Astrocyte (in vitro differentiated cells and primary cell): ENCODE measurements around the gene EIF2B1. TPM values are rescaled to one million over a fixed set of nuclear protein-coding genes. Genes with fewer than 3 reads are reported as not detected.

ENCODE experiments used
- DNase-seq: peaks from one replicate; pipeline ENCODE4 v3.0.0-alpha.2; 2010; ENCODE audit warnings: low read depth
- FAIRE-seq: peaks from 2 replicates; lab custom pipeline; 2011; peaks lifted over from hg19 to GRCh38; lab: Jason Lieb, UNC
- H2AFZ ChIP-seq: 2 replicates; pipeline ENCODE4 v1.6.0; 2012; ENCODE audit warnings: low read depth, low read length, inconsistent platforms
- H3K27ac ChIP-seq: 2 replicates; pipeline ENCODE4 v1.5.1; 2011; ENCODE audit warnings: low read depth, low read length, inconsistent platforms
- H3K27me3 ChIP-seq: 2 replicates; pipeline ENCODE4 v1.6.0; 2011; ENCODE audit warnings: low read length, inconsistent platforms; ENCODE audit not compliant: insufficient read depth
- H3K36me3 ChIP-seq: 2 replicates; pipeline ENCODE4 v1.5.1; 2011; ENCODE audit warnings: low read length, inconsistent platforms; ENCODE audit not compliant: insufficient read depth
- H3K4me1 ChIP-seq: 2 replicates; pipeline ENCODE4 v1.5.1; 2011; ENCODE audit warnings: low read length, inconsistent platforms; ENCODE audit not compliant: insufficient read depth
- H3K4me2 ChIP-seq: 2 replicates; pipeline ENCODE4 v1.6.0; 2012; ENCODE audit warnings: low read length, inconsistent platforms
- H3K4me3 ChIP-seq: 2 replicates; pipeline ENCODE4 v1.5.1; 2011; ENCODE audit warnings: low read depth, mild to moderate bottlenecking, low read length, inconsistent platforms; ENCODE audit not compliant: insufficient read depth
- H3K79me2 ChIP-seq: 2 replicates; pipeline ENCODE4 v1.6.0; 2012; ENCODE audit warnings: mild to moderate bottlenecking, low read length, inconsistent platforms; ENCODE audit not compliant: insufficient read depth
- H3K9ac ChIP-seq: 2 replicates; pipeline ENCODE4 v1.6.0; 2012; ENCODE audit warnings: mild to moderate bottlenecking, low read length, inconsistent platforms
- H3K9me3 ChIP-seq: 2 replicates; pipeline ENCODE4 v1.5.1; 2012; ENCODE audit warnings: low read depth, mild to moderate bottlenecking, low read length, inconsistent platforms; ENCODE audit not compliant: insufficient read depth
- H4K20me1 ChIP-seq: 2 replicates; pipeline ENCODE4 v1.6.0; 2012; ENCODE audit warnings: low read length, inconsistent platforms; ENCODE audit not compliant: insufficient read depth
- H3K27ac Mint-ChIP-seq: one replicate; pipeline ENCODE4 v1.8.0; 2021; ENCODE audit warnings: mild to moderate bottlenecking, mixed read lengths; ENCODE audit not compliant: unreplicated experiment
- H3K27me3 Mint-ChIP-seq: one replicate; pipeline ENCODE4 v1.8.0; 2021; ENCODE audit warnings: low read depth, mixed read lengths; ENCODE audit not compliant: unreplicated experiment
- H3K36me3 Mint-ChIP-seq: one replicate; pipeline ENCODE4 v1.8.0; 2021; ENCODE audit warnings: low read depth, mixed read lengths; ENCODE audit not compliant: unreplicated experiment
- H3K4me1 Mint-ChIP-seq: one replicate; pipeline ENCODE4 v1.8.0; 2021; ENCODE audit warnings: low read depth, mixed read lengths; ENCODE audit not compliant: unreplicated experiment
- H3K4me3 Mint-ChIP-seq: one replicate; pipeline ENCODE4 v1.8.0; 2021; ENCODE audit warnings: mild to moderate bottlenecking, moderate library complexity, mixed read lengths; ENCODE audit not compliant: unreplicated experiment
- H3K9me3 Mint-ChIP-seq: one replicate; pipeline ENCODE4 v1.8.0; 2021; ENCODE audit warnings: mild to moderate bottlenecking, mixed read lengths; ENCODE audit not compliant: unreplicated experiment
- EZH2 ChIP-seq: IDR thresholded peaks from 2 replicates; pipeline ENCODE4 v1.6.1; 2012; ENCODE audit warnings: mild to moderate bottlenecking, low read length, inconsistent platforms; ENCODE audit not compliant: insufficient read depth
- total RNA-seq: library from RNA; stranded (reverse); gene quantifications from 2 replicates; pipeline ENCODE4 v1.2.1, GENCODE V29; 2021
- TF ChIP-seq, protein P1 (sequence below): IDR thresholded peaks from 2 replicates; pipeline ENCODE4 v1.5.1; 2011; ENCODE audit warnings: low read depth, mild to moderate bottlenecking, inconsistent platforms, low read length, moderate library complexity; ENCODE audit not compliant: insufficient read depth

The EIF2B1 gene
- total RNA-seq, 1 donor from 2014 or later = 49.3 TPM

DNA sequence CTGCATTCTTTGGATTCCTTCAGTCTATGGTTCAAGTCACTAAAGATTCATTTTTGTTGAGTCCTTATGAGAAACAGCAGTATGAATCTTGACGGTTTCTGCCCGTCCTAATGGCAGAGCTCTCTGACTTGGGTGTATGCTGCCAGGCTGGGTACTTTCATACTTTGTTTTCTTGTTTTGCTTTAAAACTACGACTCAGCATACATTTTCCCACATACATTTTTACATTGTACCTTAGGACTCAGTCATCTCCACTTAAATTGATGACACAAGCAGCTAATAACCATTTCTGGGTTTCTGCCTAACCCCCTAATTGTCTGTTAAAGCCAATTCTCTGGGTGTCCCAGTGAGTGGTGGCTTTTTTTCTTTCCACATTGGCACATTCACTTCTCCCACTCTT lies 36.4 kb downstream of the EIF2B1 start:
- no peaks in the 10 kb centered on the region for H3K27me3 ChIP-seq
- Mint-ChIP-seq H3K4me1 (peaks cover 8% of the 10 kb centered on the region), H3K27ac (no peak overlapping the region), H3K36me3 (no peaks in the 10 kb centered on the region), H3K4me3 (no peak overlapping the region), H3K9me3 (no peaks in the 10 kb centered on the region), H3K27me3 (no peaks in the 10 kb centered on the region)
- H3K4me3 ChIP-seq = no peak overlapping the region
- H2AFZ ChIP-seq = no peak overlapping the region
- H3K79me2 ChIP-seq = peaks cover 61% of the 10 kb centered on the region
- FAIRE-seq = no peak
- no peak overlapping the region for H3K4me2 ChIP-seq
- H3K9me3 ChIP-seq = no peaks in the 10 kb centered on the region
- H3K4me1 ChIP-seq = peaks cover 3% of the 10 kb centered on the region
- TF ChIP-seq, protein P1, sequence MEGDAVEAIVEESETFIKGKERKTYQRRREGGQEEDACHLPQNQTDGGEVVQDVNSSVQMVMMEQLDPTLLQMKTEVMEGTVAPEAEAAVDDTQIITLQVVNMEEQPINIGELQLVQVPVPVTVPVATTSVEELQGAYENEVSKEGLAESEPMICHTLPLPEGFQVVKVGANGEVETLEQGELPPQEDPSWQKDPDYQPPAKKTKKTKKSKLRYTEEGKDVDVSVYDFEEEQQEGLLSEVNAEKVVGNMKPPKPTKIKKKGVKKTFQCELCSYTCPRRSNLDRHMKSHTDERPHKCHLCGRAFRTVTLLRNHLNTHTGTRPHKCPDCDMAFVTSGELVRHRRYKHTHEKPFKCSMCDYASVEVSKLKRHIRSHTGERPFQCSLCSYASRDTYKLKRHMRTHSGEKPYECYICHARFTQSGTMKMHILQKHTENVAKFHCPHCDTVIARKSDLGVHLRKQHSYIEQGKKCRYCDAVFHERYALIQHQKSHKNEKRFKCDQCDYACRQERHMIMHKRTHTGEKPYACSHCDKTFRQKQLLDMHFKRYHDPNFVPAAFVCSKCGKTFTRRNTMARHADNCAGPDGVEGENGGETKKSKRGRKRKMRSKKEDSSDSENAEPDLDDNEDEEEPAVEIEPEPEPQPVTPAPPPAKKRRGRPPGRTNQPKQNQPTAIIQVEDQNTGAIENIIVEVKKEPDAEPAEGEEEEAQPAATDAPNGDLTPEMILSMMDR = no peak
- no peak for TF ChIP-seq EZH2
- no peak overlapping the region for H3K27ac ChIP-seq
- peaks cover 33% of the 10 kb centered on the region for H3K36me3 ChIP-seq
- no peak overlapping the region for H3K9ac ChIP-seq
- H4K20me1 ChIP-seq = peaks cover 55% of the 10 kb centered on the region
- DNase-seq = no peak

DNA sequence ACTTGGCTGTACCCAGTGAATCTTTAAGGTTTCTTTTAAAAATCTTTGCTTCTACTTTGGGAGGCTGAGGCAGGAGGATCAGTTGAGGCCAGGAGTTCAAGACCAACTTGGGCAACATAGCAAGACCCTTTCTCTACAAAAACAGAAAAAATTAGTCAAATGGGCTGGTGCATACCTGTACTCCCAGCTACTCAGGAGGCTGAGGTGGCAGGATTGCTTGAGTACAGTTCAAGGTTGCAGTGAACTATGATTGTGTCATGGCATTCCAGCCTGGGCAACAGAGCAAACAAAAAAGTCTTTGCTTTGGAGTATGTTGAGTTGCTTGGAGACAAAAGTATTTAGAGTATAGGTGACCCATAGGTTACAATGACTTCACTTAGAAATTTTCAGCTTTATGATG lies 37.8 kb downstream of the EIF2B1 start:
- H3K9ac ChIP-seq = no peak overlapping the region
- FAIRE-seq (no peak), DNase-seq (no peak)
- peaks cover 68% of the 10 kb centered on the region for H4K20me1 ChIP-seq
- H3K27ac ChIP-seq = no peak overlapping the region
- H3K27ac Mint-ChIP-seq = no peak overlapping the region
- no peak overlapping the region for H2AFZ ChIP-seq
- TF ChIP-seq EZH2 = no peak
- TF ChIP-seq, protein P1 = no peak
- H3K4me3 ChIP-seq = no peak overlapping the region
- no peak overlapping the region for H3K4me3 Mint-ChIP-seq
- H3K9me3 Mint-ChIP-seq = no peaks in the 10 kb centered on the region
- H3K79me2 ChIP-seq = peaks cover 67% of the 10 kb centered on the region
- peaks cover 8% of the 10 kb centered on the region for H3K4me1 ChIP-seq
- peaks cover 38% of the 10 kb centered on the region for H3K36me3 ChIP-seq
- H3K4me2 ChIP-seq = no peak overlapping the region
- H3K9me3 ChIP-seq = no peaks in the 10 kb centered on the region
- no peaks in the 10 kb centered on the region for H3K27me3 Mint-ChIP-seq
- no peaks in the 10 kb centered on the region for H3K36me3 Mint-ChIP-seq
- H3K27me3 ChIP-seq = no peaks in the 10 kb centered on the region
- peaks cover 16% of the 10 kb centered on the region for H3K4me1 Mint-ChIP-seq

GRCh38 chr12:123591702-123592481 lies 41.6 kb downstream of the EIF2B1 start:
- DNase-seq = peak; percentile 70
- Mint-ChIP-seq H3K27me3 (no peaks in the 10 kb centered on the region), H3K4me1 (peaks cover 31% of the 10 kb centered on the region), H3K9me3 (no peaks in the 10 kb centered on the region), H3K27ac (no peak overlapping the region), H3K36me3 (peaks cover 4% of the 10 kb centered on the region), H3K4me3 (no peak overlapping the region)
- Histone ChIP-seq H3K4me3 (no peak overlapping the region), H3K36me3 (peaks cover 53% of the 10 kb centered on the region), H3K27ac (peak overlapping the region; percentile 27), H4K20me1 (peaks cover 93% of the 10 kb centered on the region), H2AFZ (no peak overlapping the region), H3K4me2 (peak overlapping the region; percentile 59), H3K79me2 (peaks cover 96% of the 10 kb centered on the region), H3K4me1 (peaks cover 19% of the 10 kb centered on the region), H3K9ac (peak overlapping the region; percentile 28), H3K27me3 (no peaks in the 10 kb centered on the region), H3K9me3 (no peaks in the 10 kb centered on the region)
- TF ChIP-seq, protein P1 = no peak
- no peak for TF ChIP-seq EZH2
- FAIRE-seq = no peak
